CD8-positive, alpha-beta memory T cell (primary cell): ENCODE results near the gene NHS. TPM values are rescaled to one million over a fixed set of nuclear protein-coding genes. Genes with fewer than 3 reads are reported as not detected.

Source experiments
- CTCF ChIA-PET: fragments of 350-600 bp; sonication (Branson Sonifier 250); formaldehyde crosslinking; loops from one replicate; lab custom pipeline; 2021; ENCODE audit warnings: antibody characterized with exemption; lab: Charles Lee
- POLR2A ChIA-PET: fragments of 350-600 bp; sonication (Branson Sonifier 250); formaldehyde crosslinking; loops from one replicate; lab custom pipeline; 2021; ENCODE audit warnings: antibody characterized with exemption; lab: Charles Lee
- DNase-seq, 5 donors: peaks; one replicate each; pipeline versions ENCODE4 v3.0.0 to v3.0.0-alpha.2; 2020 to 2022; ENCODE audit warnings: mixed read lengths in 1 of 5
- H3K27ac ChIP-seq: one replicate; pipeline ENCODE4 v1.7.0; 2013; ENCODE audit warnings: low read depth, mild to moderate bottlenecking, low read length, moderate library complexity
- H3K27me3 ChIP-seq: 2 replicates; pipeline ENCODE4 v1.7.0; 2013; ENCODE audit warnings: low read length, mild to moderate bottlenecking; ENCODE audit not compliant: insufficient read depth, poor library complexity, severe bottlenecking
- H3K36me3 ChIP-seq: 2 replicates; pipeline ENCODE4 v1.7.0; 2013; ENCODE audit warnings: mild to moderate bottlenecking, low read length, moderate library complexity; ENCODE audit not compliant: insufficient read depth
- H3K4me1 ChIP-seq: 2 replicates; pipeline ENCODE4 v1.7.0; 2013; ENCODE audit warnings: mild to moderate bottlenecking, low read length, moderate library complexity; ENCODE audit not compliant: insufficient read depth
- H3K4me3 ChIP-seq: 2 replicates; pipeline ENCODE4 v1.7.0; 2013; ENCODE audit warnings: mild to moderate bottlenecking, low read length
- H3K9me3 ChIP-seq: 2 replicates; pipeline ENCODE4 v1.7.0; 2013; ENCODE audit warnings: mild to moderate bottlenecking, low read length
- H3K27ac Mint-ChIP-seq, 8 donors: one replicate each; pipeline ENCODE4 v1.8.0; 2020 to 2021; ENCODE audit warnings: mixed read lengths in 8 of 8, mild to moderate bottlenecking in 6 of 8, inconsistent platforms in 3 of 8, moderate library complexity in 3 of 8
- H3K27me3 Mint-ChIP-seq, 2 donors: one replicate each; pipeline ENCODE4 v1.8.0; 2020 to 2021; ENCODE audit warnings: mixed read lengths in 2 of 2, mild to moderate bottlenecking in 1 of 2, moderate library complexity in 1 of 2
- H3K36me3 Mint-ChIP-seq, 3 donors: one replicate each; pipeline ENCODE4 v1.8.0; 2020 to 2021; ENCODE audit warnings: mixed read lengths in 3 of 3, inconsistent platforms in 1 of 3, mild to moderate bottlenecking in 1 of 3
- H3K4me1 Mint-ChIP-seq, 3 donors: one replicate each; pipeline ENCODE4 v1.8.0; 2020 to 2021; ENCODE audit warnings: mixed read lengths in 3 of 3, inconsistent platforms in 1 of 3, mild to moderate bottlenecking in 1 of 3
- H3K4me3 Mint-ChIP-seq, 7 donors: one replicate each; pipeline ENCODE4 v1.8.0; 2020 to 2021; ENCODE audit warnings: mixed read lengths in 7 of 7, mild to moderate bottlenecking in 6 of 7, moderate library complexity in 4 of 7, inconsistent platforms in 2 of 7
- H3K9me3 Mint-ChIP-seq, 5 donors: one replicate each; pipeline ENCODE4 v1.8.0; 2020 to 2022; ENCODE audit warnings: mixed read lengths in 5 of 5, mild to moderate bottlenecking in 3 of 5, moderate library complexity in 2 of 5, inconsistent platforms in 1 of 5
- polyA plus RNA-seq: library from polyadenylated mRNA; unstranded; fragments of 300-500 nt; fragmentation: Illumina TruSeq; gene quantifications from one replicate; pipeline ENCODE4 v1.2.3, GENCODE V29; 2021
- total RNA-seq, 2 experiments: library from RNA; stranded (reverse); gene quantifications; one replicate each; pipeline ENCODE4 v1.2.3, GENCODE V29; 2021

Gene NHS
- total and polyA plus RNA-seq, 3 experiments from 2014 or later: 9.6 to 11.3 TPM; not detected in 1

DNA sequence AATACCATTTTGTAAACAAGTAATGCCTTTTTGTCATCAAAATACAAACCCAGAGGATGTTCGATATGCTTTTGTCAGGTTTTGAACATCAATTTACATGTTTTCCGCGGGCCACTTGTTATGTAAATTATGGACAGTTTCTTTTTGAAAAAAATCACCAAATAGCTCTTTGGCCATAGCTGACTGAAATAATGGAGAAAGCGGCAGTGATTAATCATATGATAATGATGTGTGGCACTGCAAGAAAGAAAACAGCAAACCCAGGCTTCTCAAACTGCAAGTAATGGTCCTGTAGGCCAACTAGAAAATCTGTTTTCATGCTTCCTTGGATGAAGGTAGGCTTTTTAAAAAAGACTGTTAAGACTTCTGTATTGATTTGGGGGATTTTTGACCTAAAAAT lies 346.7 kb downstream of the NHS start:
- CTCF ChIA-PET: no interaction called here
- H3K4me1 ChIP-seq: no peaks in the 10 kb centered on the region
- no peak overlapping the region for H3K4me3 ChIP-seq
- Mint-ChIP-seq H3K36me3 (no peaks in the 10 kb centered on the region), H3K4me1 (no peaks in the 10 kb centered on the region), H3K27me3 (peaks cover 4 to 8% of the 10 kb centered on the region in 2 donors), H3K9me3 (no peaks in the 10 kb centered on the region), H3K27ac (no peak overlapping the region), H3K4me3 (no peak overlapping the region)
- H3K36me3 ChIP-seq: no peaks in the 10 kb centered on the region
- no peaks in the 10 kb centered on the region for H3K9me3 ChIP-seq
- H3K27ac ChIP-seq: no peak overlapping the region
- no peak for DNase-seq
- POLR2A ChIA-PET: no interaction called here
- H3K27me3 ChIP-seq: no peaks in the 10 kb centered on the region

DNA sequence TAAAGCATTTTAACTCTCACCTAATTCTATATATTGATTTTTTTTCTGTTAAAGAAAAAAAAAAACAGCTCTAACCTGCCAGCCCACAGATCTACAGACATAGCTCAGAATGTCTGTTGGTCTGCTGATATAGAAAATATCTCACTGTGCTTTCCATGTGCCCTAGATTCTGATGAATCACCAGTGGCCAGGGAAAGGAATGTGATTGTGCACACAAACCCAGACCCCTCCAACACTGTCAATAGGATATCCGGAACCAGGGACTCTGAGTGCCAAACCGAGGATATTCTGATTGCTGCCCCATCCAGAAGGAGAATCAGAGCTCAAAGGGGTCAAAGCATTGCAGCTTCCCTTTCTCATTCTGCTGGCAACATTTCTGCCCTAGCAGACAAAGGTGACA lies 350.2 kb downstream of the NHS start:
- Mint-ChIP-seq H3K36me3 (no peaks in the 10 kb centered on the region), H3K4me3 (no peak overlapping the region), H3K27me3 (peaks cover 3 to 4% of the 10 kb centered on the region in 2 donors), H3K27ac (peak overlapping the region in 1 of 8 donors; percentile 38), H3K9me3 (peaks cover 0 to 2% (median 0%) of the 10 kb centered on the region in 5 donors), H3K4me1 (no peaks in the 10 kb centered on the region)
- H3K36me3 ChIP-seq: no peaks in the 10 kb centered on the region
- no peaks in the 10 kb centered on the region for H3K4me1 ChIP-seq
- ChIA-PET CTCF (no interaction called here), POLR2A (no interaction called here)
- no peaks in the 10 kb centered on the region for H3K27me3 ChIP-seq
- no peak overlapping the region for H3K4me3 ChIP-seq
- no peak overlapping the region for H3K27ac ChIP-seq
- H3K9me3 ChIP-seq: no peaks in the 10 kb centered on the region
- DNase-seq: no peak

DNA sequence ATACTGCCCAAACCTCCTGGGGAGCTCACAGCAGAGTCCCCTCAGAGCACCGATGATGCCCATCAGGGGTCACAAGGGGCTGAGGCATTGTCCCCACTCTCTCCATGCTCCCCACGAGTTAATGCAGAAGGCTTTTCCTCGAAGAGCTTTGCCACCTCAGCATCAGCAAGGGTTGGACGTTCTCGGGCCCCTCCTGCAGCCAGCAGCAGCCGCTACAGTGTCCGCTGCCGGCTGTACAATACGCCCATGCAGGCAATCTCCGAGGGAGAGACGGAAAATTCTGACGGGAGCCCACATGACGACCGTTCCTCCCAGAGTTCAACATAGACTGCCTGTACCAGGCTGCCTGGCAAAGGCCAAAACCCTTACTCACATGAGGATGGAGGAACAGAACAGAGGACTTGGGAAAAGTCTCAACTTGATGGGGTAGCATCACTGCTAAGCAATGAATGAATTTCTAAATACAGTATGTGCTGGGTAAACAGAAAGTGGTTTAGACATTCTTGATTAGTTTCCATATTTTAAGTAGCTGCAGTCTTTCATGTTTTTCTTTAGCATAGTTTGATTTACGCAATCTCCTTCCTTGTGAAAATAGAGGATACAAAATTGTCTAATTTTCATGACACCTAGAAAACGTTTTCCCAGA lies 357.3 kb downstream of the NHS start:
- no peak overlapping the region for H3K27ac ChIP-seq
- Mint-ChIP-seq H3K27ac (no peak overlapping the region), H3K36me3 (no peaks in the 10 kb centered on the region), H3K4me1 (no peaks in the 10 kb centered on the region), H3K4me3 (no peak overlapping the region), H3K27me3 (peaks cover 7 to 15% of the 10 kb centered on the region in 2 donors), H3K9me3 (peaks cover 0 to 2% (median 2%) of the 10 kb centered on the region in 5 donors)
- CTCF ChIA-PET: no interaction called here
- POLR2A ChIA-PET: no interaction called here
- no peaks in the 10 kb centered on the region for H3K9me3 ChIP-seq
- H3K4me1 ChIP-seq: no peaks in the 10 kb centered on the region
- H3K4me3 ChIP-seq: no peak overlapping the region
- H3K36me3 ChIP-seq: no peaks in the 10 kb centered on the region
- DNase-seq: no peak
- no peaks in the 10 kb centered on the region for H3K27me3 ChIP-seq

DNA sequence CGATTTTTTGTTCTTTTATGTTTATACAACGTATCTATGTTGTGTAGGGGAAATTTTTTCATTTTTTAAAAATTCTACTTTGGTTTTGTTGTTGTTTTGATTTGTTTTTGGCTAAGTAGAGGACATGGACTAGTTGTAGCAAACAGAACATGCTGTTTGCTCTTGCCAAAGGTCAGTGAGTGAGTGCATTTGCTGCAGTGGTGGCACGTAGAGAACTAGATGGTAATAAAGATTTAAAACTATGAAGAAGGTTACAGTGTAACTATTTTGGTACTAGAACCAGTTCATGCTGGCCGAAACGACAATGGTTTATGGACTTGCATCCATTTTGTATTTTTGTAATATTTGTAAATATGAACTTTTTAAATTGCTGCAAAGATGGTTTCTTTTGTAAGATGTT lies 360.4 kb downstream of the NHS start:
- Mint-ChIP-seq H3K4me3 (peak overlapping the region in 1 of 7 donors; percentile 37), H3K4me1 (peaks cover 15 to 24% (median 19%) of the 10 kb centered on the region in 3 donors), H3K27me3 (peaks cover 25 to 28% of the 10 kb centered on the region in 2 donors), H3K27ac (no peak overlapping the region), H3K9me3 (peaks cover 0 to 5% (median 2%) of the 10 kb centered on the region in 5 donors), H3K36me3 (peaks cover 0 to 1% (median 0%) of the 10 kb centered on the region in 3 donors)
- Histone ChIP-seq H3K27me3 (no peaks in the 10 kb centered on the region), H3K36me3 (no peaks in the 10 kb centered on the region), H3K4me1 (no peaks in the 10 kb centered on the region), H3K9me3 (no peaks in the 10 kb centered on the region), H3K27ac (no peak overlapping the region), H3K4me3 (no peak overlapping the region)
- DNase-seq: no peak
- POLR2A ChIA-PET: no interaction called here
- CTCF ChIA-PET: no interaction called here

DNA sequence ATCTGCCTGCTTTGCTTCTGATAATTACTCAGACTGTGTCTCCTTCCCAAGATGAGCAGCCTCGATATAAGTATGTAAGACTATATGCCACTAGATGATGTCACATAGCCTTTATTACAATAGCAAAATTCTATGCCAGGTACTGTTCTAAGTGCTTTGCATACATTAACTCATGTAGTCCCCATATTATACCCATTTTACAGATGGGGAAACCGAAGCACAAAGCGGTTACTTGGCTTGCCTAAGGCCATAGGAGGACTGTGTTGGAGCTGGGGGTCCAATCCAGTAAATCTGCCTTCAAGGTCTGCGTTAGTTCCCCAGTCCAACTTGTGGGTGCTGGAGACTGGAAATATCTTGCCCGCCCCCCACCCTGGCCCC lies 361.5 kb downstream of the NHS start:
- H3K27me3 Mint-ChIP-seq: peaks cover 27 to 31% of the 10 kb centered on the region in 2 donors
- Histone ChIP-seq H3K9me3 (no peaks in the 10 kb centered on the region), H3K36me3 (no peaks in the 10 kb centered on the region), H3K27ac (no peak overlapping the region), H3K4me3 (peak overlapping the region; percentile 50), H3K4me1 (no peaks in the 10 kb centered on the region), H3K27me3 (no peaks in the 10 kb centered on the region)
- H3K9me3 Mint-ChIP-seq: peaks cover 0 to 5% (median 0%) of the 10 kb centered on the region in 5 donors
- H3K4me1 Mint-ChIP-seq: peaks cover 15 to 27% (median 19%) of the 10 kb centered on the region in 3 donors
- peak overlapping the region; percentile 75 to 91 (median 88) for H3K4me3 Mint-ChIP-seq
- no peak for DNase-seq
- ChIA-PET POLR2A (no interaction called here), CTCF (no interaction called here)
- H3K27ac Mint-ChIP-seq: peak overlapping the region in 7 of 8 donors; percentile 68 to 94 (median 84)
- peaks cover 0 to 1% (median 0%) of the 10 kb centered on the region in 3 donors for H3K36me3 Mint-ChIP-seq

DNA sequence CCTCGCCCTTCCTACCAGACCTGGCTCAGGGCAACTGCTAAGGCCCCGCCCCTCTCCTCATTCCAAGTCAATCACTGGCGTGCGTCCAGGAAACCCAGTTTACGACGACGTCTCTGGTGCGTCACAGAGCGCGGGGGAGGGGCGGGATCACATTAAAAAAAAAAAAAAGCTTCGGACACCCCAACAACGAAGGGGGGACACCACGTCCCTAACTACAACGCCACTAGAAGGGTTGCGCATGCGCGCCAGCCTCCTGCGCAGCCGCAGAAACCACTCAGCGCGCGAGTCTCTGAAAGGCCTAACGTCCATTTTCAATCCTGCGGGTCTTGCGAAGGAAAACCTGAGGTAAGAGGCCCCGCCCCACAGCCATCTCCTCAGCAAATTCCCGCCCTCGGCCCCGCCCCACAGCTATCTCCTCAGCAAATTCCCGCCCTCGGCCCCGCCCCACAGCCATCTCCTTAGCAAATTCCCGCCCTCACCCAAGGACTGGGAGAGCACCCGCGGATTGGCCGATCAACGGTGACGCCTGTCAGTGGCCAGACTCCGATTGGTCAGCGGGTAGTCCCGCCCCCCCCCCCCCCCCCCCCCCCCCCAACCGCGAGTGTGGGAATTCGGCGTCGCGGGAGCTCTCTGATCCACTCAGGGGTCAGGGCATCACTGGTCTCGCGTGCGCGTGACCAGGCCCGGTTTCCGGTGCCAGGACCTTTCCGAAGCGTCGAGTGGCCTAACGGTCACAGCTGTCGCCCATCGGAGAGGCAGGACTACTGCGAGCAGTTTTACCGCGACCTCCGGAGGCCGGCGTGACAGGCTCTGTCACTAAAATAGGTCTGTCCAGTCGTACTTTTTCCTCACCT lies 362.1 kb downstream of the NHS start, which contains the start of gene SCML1:
SCML1 (plus strand) TSS at position 638 of the 854 bp plus-strand sequence. CDS start 6,694 bp downstream, outside the sequence.
- CTCF ChIA-PET: no interaction called here
- Mint-ChIP-seq H3K36me3 (peaks cover 0 to 1% (median 0%) of the 10 kb centered on the region in 3 donors), H3K27ac (peak within 1 kb of the TSS; percentile 68 to 96 (median 92)), H3K4me3 (peak within 1 kb of the TSS; percentile 79 to 92 (median 88)), H3K4me1 (peaks cover 15 to 27% (median 19%) of the 10 kb centered on the region in 3 donors), H3K27me3 (peaks cover 27 to 31% of the 10 kb centered on the region in 2 donors), H3K9me3 (peaks cover 0 to 5% (median 0%) of the 10 kb centered on the region in 5 donors)
- Histone ChIP-seq H3K27ac (peak within 1 kb of the TSS; percentile 59), H3K9me3 (no peaks in the 10 kb centered on the region), H3K36me3 (no peaks in the 10 kb centered on the region), H3K27me3 (no peaks in the 10 kb centered on the region), H3K4me1 (no peaks in the 10 kb centered on the region), H3K4me3 (peak within 1 kb of the TSS; percentile 76)
- POLR2A ChIA-PET: no interaction called here
- peak; percentile 55 to 85 (median 73) for DNase-seq

DNA sequence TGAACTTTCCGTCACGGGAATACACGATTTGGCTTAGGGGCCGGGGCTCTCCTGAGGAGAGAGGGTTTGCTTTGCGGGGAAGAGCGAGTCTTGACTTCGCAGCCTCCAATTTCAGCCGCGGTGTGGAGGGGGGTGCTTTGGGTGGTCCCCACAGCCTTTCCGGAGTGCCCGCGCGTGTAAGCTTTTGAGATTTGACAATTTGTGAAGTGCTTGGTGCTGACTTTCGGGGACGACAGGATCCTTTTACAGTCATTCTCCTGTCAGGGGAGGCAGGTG lies 362.6 kb downstream of the NHS start:
- POLR2A ChIA-PET: no interaction called here
- Mint-ChIP-seq H3K36me3 (peaks cover 0 to 1% (median 0%) of the 10 kb centered on the region in 3 donors), H3K4me3 (peak overlapping the region; percentile 79 to 92 (median 88)), H3K27ac (peak overlapping the region; percentile 68 to 96 (median 92)), H3K27me3 (peaks cover 27 to 31% of the 10 kb centered on the region in 2 donors), H3K9me3 (peaks cover 0 to 5% (median 0%) of the 10 kb centered on the region in 5 donors), H3K4me1 (peaks cover 15 to 27% (median 19%) of the 10 kb centered on the region in 3 donors)
- H3K4me3 ChIP-seq: peak overlapping the region; percentile 76
- H3K27me3 ChIP-seq: no peaks in the 10 kb centered on the region
- peak overlapping the region; percentile 59 for H3K27ac ChIP-seq
- no peaks in the 10 kb centered on the region for H3K9me3 ChIP-seq
- H3K36me3 ChIP-seq: no peaks in the 10 kb centered on the region
- CTCF ChIA-PET: no interaction called here
- no peaks in the 10 kb centered on the region for H3K4me1 ChIP-seq
- no peak for DNase-seq
